ENCODE data around the gene TBRG1.

The TBRG1 gene

DNA sequence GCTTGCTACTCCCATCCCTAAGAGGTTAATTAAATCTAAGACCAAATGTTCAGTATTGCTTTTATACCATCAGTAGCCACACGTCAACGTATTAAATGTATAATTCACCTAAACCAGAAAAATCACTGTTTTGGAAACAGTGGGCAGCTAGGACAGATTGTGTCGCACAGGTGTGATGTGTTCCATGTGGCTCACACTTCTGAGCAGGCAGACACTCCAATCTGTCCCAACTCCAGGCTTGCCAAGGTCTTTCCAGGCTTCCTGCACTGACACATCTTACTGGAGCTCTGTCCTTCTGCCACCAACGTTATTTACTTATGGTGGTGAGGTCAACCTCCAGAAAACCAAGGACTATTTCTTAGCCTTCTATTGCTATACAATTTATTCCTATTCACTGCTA, 39.4 kb downstream of the TBRG1 start:
- DNase-seq (ENCODE audit: low spot score): no peak

DNA sequence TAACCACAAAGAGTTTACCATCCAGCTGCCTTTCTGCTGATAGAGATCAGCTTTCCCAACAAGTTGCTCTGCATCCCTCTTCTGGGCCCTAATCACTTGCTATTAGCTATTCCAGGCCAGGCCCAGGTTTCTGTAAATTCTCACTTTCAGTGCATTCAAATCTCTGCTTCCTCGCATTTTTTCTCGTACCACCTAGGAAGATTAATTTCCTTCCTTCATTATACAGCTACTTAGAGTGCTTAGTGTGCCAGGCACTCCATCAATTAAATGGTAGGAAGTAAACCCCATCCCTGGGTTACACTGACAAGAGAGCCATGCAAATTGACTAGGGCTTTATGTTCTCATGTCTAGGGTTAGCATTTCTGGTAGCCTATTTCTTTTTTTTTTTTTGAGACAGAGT, 41.2 kb downstream of the TBRG1 start:
- no peak for DNase-seq (ENCODE audit: low spot score)

DNA sequence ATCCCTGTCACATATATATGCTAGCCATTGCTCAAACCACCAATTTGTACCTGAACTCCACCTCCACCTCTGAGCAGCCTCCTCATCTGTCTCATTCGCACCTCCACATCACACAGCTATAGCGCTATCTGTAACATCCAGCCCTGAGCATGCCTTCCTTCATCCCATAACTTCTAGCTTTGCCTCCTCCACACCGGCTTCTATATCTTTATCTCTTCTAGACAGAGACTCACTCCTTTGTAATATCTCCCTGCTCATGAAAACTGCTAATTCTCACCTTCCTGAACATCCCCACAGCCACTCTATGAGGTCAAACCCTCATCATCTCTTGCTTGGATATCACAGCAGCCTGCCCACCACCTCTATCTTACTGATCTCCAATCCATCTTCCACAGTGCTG, 44.9 kb downstream of the TBRG1 start:
- DNase-seq (ENCODE audit: low spot score): no peak

GRCh38 chr11:124669193-124669592, 46.5 kb downstream of the TBRG1 start:
- peak; percentile 72 for DNase-seq (ENCODE audit: low spot score)

DNA sequence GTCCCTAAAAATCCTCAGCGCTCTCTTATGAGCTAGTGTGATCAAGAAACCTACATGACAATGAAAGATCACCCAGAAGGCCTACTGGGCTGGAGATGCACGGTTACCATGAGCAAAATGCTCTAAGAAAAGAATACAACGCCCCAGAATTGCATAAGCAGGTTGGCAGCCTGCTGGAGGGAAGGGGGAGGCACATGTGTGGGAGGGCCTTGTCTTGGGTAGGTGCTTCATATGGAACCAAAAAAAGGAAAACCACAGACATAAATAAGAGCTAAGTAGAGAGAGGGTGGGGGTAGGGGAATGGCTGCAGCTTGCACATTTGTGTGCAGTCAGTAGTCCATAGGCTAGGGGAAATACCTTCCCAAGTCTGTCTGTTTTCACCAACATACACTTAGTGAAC, 48.1 kb downstream of the TBRG1 start:
- DNase-seq (ENCODE audit: low spot score): peak; percentile 43

DNA sequence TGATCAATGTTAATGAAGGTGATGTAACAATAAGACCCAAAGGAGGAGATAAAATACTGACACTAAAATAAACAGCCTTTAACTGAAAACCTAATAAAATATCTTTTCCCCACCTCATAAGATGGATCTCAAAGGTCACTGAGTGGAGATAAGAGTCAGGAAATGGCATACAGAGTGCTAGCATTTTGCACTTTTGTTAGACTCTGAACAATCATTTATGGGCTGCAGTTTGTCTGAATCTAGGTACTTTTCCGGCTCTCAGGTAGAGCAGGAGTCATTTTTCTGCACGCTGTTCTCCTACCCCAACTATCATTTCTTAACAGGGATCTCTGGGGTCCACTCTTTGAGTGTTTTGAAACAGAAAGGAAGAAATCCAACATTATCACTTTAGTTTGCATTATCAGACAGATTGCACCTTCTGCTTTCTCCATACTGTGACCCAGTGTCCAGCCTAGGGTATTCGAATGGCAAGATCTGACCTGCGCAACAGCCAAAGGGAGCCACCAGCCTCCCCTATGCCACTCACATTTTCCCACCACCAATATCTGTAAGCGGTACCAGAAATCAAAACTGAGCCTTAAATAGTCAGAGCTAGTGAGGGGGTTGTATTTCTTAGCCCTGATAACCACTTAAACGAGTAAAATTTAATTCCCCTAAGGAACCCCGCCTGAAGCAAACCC, 50.0 kb downstream of the TBRG1 start:
- no peak for DNase-seq (ENCODE audit: low spot score)

GRCh38 chr11:124673333-124674167, 50.9 kb downstream of the TBRG1 start, which contains the start of the genes SIAE and SPA17:
SIAE (minus strand) TSS chr11:124673739; CDS start chr11:124673708, 31 bp downstream.
SPA17 (plus strand) TSS chr11:124673904; CDS start chr11:124675265, 1,361 bp downstream.
- peak; percentile 89 for DNase-seq (ENCODE audit: low spot score)

DNA sequence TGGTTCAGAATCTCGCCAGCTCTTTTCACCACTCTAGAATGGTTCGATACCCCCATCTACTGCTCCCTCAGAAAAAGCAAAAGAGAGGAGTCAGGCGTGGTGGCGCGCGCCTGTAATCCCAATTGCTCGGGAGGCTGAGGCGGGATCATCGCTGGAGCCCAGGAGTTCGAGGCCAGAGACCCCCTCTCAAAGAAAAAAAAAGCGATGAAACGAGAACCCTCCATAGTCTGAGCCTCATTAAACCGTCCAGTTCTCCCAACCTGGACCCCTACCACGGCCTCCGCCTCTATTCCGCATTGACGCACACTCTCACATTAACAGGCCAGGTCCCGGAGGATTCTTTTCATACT, 51.5 kb downstream of the TBRG1 start:
- DNase-seq (ENCODE audit: low spot score): no peak

GRCh38 chr11:124674571-124674970, 51.9 kb downstream of the TBRG1 start:
- no peak for DNase-seq (ENCODE audit: low spot score)

GRCh38 chr11:124676386-124676785, 53.7 kb downstream of the TBRG1 start:
- no peak for DNase-seq (ENCODE audit: low spot score)

- no peak for DNase-seq (ENCODE audit: low spot score)
Measured at GRCh38 chr11:124678416-124678815, 55.8 kb downstream of the TBRG1 start.

DNA sequence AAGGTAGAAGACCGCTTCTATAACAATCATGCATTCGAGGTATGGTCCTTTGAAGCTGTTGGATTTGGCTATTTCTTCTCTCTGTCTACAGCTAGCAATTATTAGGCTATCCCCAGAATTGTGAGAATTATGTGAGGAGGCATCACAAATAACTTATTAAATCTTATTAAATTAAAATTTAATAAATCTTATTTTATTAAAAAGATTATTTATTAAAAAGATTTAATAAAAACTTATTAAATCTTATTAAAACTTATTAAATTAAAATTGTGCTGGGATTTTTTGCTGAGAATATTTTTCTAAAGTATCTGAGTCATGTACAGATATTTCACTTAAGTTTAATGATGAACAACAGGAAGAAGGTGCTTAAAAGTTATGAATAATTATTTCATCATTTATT, 58.8 kb downstream of the TBRG1 start:
- no peak for DNase-seq (ENCODE audit: low spot score)

- no peak for DNase-seq (ENCODE audit: low spot score)
Measured at GRCh38 chr11:124682443-124682842, 59.8 kb downstream of the TBRG1 start.
